Skeletal muscle tissue (tissue), 4 donors: ENCODE results near the gene HSPA1B. TPM values are rescaled to one million over a fixed set of nuclear protein-coding genes. Genes with fewer than 3 reads are reported as not detected.
"Not testable (repeated sequence)": the region's sequence is repeated elsewhere in the genome, so short reads cannot be mapped to it uniquely, and the experiment has no call there.

ENCODE experiments used
- H3K27ac ChIP-seq: one replicate; pipeline ENCODE4 v1.7.0; 2013; ENCODE audit warnings: mild to moderate bottlenecking, low read depth, low read length, inconsistent platforms
- H3K27me3 ChIP-seq, 3 donors: one replicate each; pipeline ENCODE4 v1.7.0; 2013; ENCODE audit warnings: low read length in 3 of 3; ENCODE audit not compliant: control insufficient read depth in 3 of 3, insufficient read depth in 3 of 3
- H3K36me3 ChIP-seq, 3 donors: one replicate each; pipeline ENCODE4 v1.7.0; 2013; ENCODE audit warnings: low read length in 3 of 3; ENCODE audit not compliant: control insufficient read depth in 3 of 3, insufficient read depth in 3 of 3
- H3K4me1 ChIP-seq, 3 donors: one replicate each; pipeline ENCODE4 v1.7.0; 2013; ENCODE audit warnings: low read length in 3 of 3, mild to moderate bottlenecking in 3 of 3; ENCODE audit not compliant: control insufficient read depth in 3 of 3, insufficient read depth in 3 of 3
- H3K4me3 ChIP-seq, 3 donors: one replicate each; pipeline ENCODE4 v1.7.0; 2013; ENCODE audit warnings: low read length in 3 of 3
- H3K9ac ChIP-seq, 3 donors: one replicate each; pipeline ENCODE4 v1.7.0; 2013; ENCODE audit warnings: low read length in 3 of 3, mild to moderate bottlenecking in 3 of 3, moderate library complexity in 2 of 3, low read depth in 1 of 3
- H3K9me3 ChIP-seq, 3 donors: one replicate each; pipeline ENCODE4 v1.7.0; 2013; ENCODE audit warnings: low read length in 3 of 3; ENCODE audit not compliant: control insufficient read depth in 3 of 3
- total RNA-seq: library from RNA; depleted of rRNA; stranded (reverse); fragments of >200 nt; gene quantifications from one replicate; pipeline ENCODE4 v1.2.3, GENCODE V29; 2014
- donor health status: Osteomylitis.

Gene HSPA1B
- total RNA-seq, 1 donor from 2014 or later = 117 TPM

GRCh38 chr6:31837369-31838113 lies 10.0 kb downstream of the HSPA1B start:
- no peaks in the 10 kb centered on the region for H3K9me3 ChIP-seq
- H3K36me3 ChIP-seq = peaks cover 30 to 36% (median 30%) of the 10 kb centered on the region in 3 donors
- H3K4me1 ChIP-seq = peaks cover 27 to 35% (median 30%) of the 10 kb centered on the region in 3 donors
- H3K4me3 ChIP-seq = peak overlapping the region; percentile 13 to 44 (median 28)
- no peaks in the 10 kb centered on the region for H3K27me3 ChIP-seq
- H3K27ac ChIP-seq = peak overlapping the region; percentile 97
- peak overlapping the region in 2 of 3 donors; percentile 64 to 98 for H3K9ac ChIP-seq

- Histone ChIP-seq H3K9ac (peak overlapping the region in 1 of 3 donors; percentile 10), H3K36me3 (peaks cover 30 to 36% (median 30%) of the 10 kb centered on the region in 3 donors), H3K4me1 (peaks cover 27 to 35% (median 30%) of the 10 kb centered on the region in 3 donors)
- not testable (repeated sequence) for H3K27ac ChIP-seq, H3K9me3 ChIP-seq, H3K4me3 ChIP-seq, H3K27me3 ChIP-seq
Measured at GRCh38 chr6:31838114-31838553, 10.6 kb downstream of the HSPA1B start.

GRCh38 chr6:31838968-31839367 lies 11.4 kb downstream of the HSPA1B start:
- Histone ChIP-seq H3K9me3 (no peaks in the 10 kb centered on the region), H3K27me3 (no peaks in the 10 kb centered on the region), H3K4me3 (no peak overlapping the region), H3K9ac (no peak overlapping the region), H3K36me3 (peaks cover 30 to 36% (median 30%) of the 10 kb centered on the region in 3 donors), H3K4me1 (peaks cover 27 to 35% (median 28%) of the 10 kb centered on the region in 3 donors), H3K27ac (no peak overlapping the region)

GRCh38 chr6:31839779-31840126 lies 12.2 kb downstream of the HSPA1B start:
- peaks cover 24 to 34% (median 25%) of the 10 kb centered on the region in 3 donors for H3K4me1 ChIP-seq
- not testable (repeated sequence) for H3K9ac ChIP-seq, H3K4me3 ChIP-seq, H3K27ac ChIP-seq, H3K9me3 ChIP-seq, H3K27me3 ChIP-seq
- peaks cover 30 to 36% (median 30%) of the 10 kb centered on the region in 3 donors for H3K36me3 ChIP-seq

GRCh38 chr6:31842053-31842452 lies 14.5 kb downstream of the HSPA1B start:
- H3K36me3 ChIP-seq = peaks cover 24 to 33% (median 28%) of the 10 kb centered on the region in 3 donors
- H3K4me1 ChIP-seq = peaks cover 11 to 14% (median 11%) of the 10 kb centered on the region in 3 donors
- no peak overlapping the region for H3K4me3 ChIP-seq
- no peaks in the 10 kb centered on the region for H3K27me3 ChIP-seq
- H3K9me3 ChIP-seq = no peaks in the 10 kb centered on the region
- no peak overlapping the region for H3K27ac ChIP-seq
- no peak overlapping the region for H3K9ac ChIP-seq

GRCh38 chr6:31844507-31844906 lies 17.0 kb downstream of the HSPA1B start:
- peaks cover 8 to 13% (median 9%) of the 10 kb centered on the region in 3 donors for H3K36me3 ChIP-seq
- no peak overlapping the region for H3K9ac ChIP-seq
- no peaks in the 10 kb centered on the region for H3K27me3 ChIP-seq
- no peaks in the 10 kb centered on the region for H3K9me3 ChIP-seq
- no peaks in the 10 kb centered on the region for H3K4me1 ChIP-seq
- H3K27ac ChIP-seq = no peak overlapping the region
- H3K4me3 ChIP-seq = no peak overlapping the region

- H3K27ac ChIP-seq = no peak overlapping the region
- H3K27me3 ChIP-seq = no peaks in the 10 kb centered on the region
- no peaks in the 10 kb centered on the region for H3K36me3 ChIP-seq
- no peaks in the 10 kb centered on the region for H3K4me1 ChIP-seq
- H3K4me3 ChIP-seq = no peak overlapping the region
- H3K9ac ChIP-seq = no peak overlapping the region
- no peaks in the 10 kb centered on the region for H3K9me3 ChIP-seq
Measured at GRCh38 chr6:31847276-31847978, 19.9 kb downstream of the HSPA1B start.

- Histone ChIP-seq H3K27ac (no peak overlapping the region), H3K4me1 (no peaks in the 10 kb centered on the region), H3K9ac (no peak overlapping the region), H3K9me3 (no peaks in the 10 kb centered on the region), H3K36me3 (no peaks in the 10 kb centered on the region), H3K27me3 (no peaks in the 10 kb centered on the region), H3K4me3 (no peak overlapping the region)
Measured at GRCh38 chr6:31850765-31851484, 23.4 kb downstream of the HSPA1B start.

- Histone ChIP-seq H3K9me3 (no peaks in the 10 kb centered on the region), H3K27me3 (no peaks in the 10 kb centered on the region), H3K4me3 (no peak overlapping the region), H3K4me1 (no peaks in the 10 kb centered on the region), H3K36me3 (no peaks in the 10 kb centered on the region), H3K9ac (no peak overlapping the region), H3K27ac (no peak overlapping the region)
Measured at GRCh38 chr6:31851485-31851832, 23.9 kb downstream of the HSPA1B start.
